GM21381 (cell line): ENCODE results near the gene PTGIR.

Experiments
- ATAC-seq: cut with Tn5 transposase; IDR thresholded peaks from one replicate; pipeline ENCODE4 v1.9.1; 2021; ENCODE audit warnings: mild to moderate bottlenecking, moderate library complexity; ENCODE audit not compliant: unreplicated experiment

The PTGIR gene

DNA sequence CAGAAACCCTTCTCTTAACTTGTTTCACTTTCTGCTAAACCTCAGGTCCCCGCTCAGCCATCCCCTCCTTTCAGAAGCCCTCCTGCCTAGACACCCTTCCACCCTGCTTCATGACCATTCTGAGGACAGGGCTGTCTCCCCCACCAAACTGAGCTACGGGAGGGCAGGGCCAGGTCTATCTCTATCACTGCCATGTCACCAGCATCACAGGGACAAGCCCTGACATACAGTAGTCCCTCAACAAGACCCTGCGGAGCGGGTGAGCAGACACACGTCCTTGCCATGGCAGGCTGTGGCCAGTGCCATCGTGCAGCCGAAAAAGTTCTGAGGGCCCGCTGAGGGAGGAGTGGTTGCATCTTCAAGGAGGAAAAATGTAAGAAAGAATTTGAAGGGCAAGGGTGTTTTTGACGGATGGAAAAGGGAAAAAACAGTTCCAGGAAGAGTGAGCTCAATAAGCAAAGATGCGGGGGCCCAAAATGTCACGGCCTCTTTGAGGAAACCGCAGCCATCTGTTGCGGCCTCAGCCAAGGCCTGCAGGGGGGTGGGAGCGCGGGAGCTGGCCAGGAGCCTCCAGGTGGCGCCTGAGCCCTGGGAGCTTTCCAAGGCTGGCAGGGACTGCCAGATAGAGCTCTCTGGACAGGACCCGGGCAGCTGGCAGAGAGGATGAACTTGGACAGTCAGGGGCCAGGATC lies 8.1 kb downstream of the PTGIR start:
- no peak for ATAC-seq

DNA sequence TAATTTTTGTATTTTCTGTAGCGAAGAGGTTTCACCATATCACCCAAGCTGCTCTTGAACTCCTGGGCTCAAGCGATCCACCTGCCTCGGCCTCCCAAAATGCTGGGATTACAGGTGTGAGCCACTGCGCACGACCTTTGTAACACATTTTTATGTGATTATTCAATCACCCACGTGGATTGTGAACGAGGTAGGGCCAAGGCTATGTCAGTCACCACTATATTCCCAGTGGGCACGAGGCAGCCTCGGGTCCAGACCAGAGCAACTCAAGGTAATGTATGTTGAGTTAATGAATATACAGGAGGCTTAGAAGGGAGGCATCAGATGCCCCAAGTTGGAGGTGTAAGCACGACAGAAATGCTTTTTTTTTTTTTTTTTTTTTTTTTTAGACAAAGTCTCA lies 8.9 kb downstream of the PTGIR start:
- no peak for ATAC-seq

DNA sequence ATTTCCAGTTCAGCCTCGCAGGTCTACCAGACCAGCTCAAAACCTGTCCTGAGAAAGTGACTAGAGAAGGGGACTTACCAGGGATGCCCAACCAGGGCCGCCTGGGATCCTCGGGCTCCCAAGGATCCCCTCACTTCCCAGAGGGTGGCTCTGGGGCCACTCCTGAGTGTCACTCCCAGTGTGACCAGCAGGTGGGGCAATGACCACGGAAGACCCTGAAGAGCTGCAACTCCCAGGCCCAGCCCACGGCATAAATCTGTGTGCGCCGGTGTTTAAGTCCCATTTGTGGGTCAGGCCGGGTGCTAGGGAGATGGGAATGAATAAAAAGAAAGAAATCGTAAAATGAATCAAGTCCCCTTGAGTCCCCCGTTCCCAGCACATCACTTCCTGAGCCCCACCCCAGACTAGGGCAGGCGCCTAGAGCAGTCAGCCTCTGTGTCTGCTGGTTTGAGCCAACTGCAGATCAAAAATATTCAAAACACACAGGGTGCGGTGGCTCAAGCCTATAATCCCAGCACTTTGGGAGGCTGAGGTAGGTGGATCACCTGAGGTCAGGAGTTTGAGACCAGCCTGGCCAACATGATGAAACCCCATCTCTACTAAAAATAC lies 10.7 kb downstream of the PTGIR start:
- ATAC-seq: no peak

DNA sequence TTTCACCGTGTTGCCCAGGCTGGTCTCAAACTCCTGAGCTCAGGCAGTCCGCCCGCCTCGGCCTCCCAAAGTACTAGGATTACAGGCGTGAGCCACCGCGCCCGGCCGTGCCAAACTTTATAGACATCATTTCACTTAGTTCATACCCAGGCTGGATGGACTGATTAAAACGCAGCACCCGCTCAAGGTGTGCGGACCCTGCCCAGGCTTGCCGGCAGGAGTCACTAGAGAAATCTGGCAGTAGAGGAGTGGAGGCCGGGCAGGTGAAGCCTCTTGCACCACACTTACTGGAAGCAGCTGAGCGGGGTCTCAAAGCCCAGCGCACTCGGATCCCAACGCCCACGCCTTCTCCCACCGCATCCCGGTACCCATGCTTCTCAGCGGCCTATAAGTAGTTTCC lies 11.4 kb downstream of the PTGIR start:
- ATAC-seq: no peak

DNA sequence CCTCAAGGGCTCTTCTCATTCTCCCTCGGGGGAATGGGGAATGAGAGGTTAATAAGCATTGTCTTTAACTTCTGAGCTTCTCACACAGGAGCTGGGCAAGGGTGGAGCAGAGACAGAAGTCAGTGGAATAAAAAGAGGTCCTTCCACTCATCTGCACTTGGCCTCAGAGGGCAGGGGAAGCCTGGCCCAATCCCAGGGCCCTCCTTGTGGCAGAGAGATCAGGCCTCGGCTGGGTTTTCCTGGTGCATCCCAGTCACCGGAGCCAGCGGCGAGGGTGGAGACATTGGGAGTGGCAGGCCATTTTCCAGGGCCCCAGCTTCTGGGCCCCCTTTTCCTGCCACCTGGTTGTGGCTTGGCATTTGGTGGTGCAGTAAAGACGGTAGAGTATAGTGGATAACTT lies 13.1 kb downstream of the PTGIR start:
- no peak for ATAC-seq

DNA sequence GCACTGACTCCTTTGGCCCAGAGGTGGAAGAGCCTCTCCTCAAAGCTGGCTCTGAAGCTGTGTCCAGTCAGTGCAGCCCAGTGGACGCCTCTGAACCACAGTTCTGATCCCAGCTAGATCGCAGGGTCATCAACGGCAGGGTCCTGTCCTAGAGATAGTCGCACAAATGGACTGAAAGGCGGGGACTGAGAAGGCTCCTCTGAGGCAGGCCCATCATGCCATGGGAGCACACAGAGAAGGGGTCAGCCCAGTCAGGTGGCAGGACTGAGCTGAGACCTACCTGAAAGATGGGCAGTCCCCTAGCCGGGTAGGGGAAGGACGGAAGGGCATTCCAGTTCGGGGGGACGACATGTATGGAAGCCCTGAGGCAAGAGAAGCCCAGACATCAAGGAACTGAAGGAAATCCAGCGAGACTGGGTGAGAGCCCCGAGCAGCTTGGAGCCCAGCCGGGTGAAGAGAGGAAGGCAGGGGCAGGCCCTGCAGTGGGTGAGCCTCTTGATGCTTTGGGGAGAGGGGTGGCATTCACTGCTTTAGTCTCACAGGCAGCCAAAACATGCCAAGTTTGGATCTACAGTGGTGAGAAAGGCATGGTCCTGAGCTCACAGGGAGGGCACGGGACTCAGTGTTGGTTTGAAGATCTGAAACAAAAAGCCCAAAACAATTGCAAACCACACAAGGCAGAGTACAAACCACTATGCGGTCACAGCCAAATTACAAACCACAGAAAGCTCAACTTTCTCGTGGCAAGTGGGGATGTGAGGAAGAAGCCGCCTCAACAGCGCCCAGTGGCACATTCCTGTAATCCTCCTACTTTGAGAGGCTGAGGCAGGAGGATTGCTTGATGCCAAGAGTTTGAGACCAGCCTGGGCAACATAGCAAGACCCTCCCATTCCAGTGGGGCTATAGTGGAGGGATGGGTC lies 13.8 kb downstream of the PTGIR start:
- no peak for ATAC-seq

DNA sequence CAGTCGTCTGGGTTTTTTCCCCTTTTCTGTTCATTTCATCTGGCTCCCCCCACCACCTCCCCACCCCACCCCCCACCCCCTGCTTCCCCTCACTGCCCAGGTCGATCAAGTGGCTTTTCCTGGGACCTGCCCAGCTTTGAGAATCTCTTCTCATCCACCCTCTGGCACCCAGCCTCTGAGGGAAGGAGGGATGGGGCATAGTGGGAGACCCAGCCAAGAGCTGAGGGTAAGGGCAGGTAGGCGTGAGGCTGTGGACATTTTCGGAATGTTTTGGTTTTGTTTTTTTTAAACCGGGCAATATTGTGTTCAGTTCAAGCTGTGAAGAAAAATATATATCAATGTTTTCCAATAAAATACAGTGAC lies 14.5 kb downstream of the PTGIR start:
- no peak for ATAC-seq

DNA sequence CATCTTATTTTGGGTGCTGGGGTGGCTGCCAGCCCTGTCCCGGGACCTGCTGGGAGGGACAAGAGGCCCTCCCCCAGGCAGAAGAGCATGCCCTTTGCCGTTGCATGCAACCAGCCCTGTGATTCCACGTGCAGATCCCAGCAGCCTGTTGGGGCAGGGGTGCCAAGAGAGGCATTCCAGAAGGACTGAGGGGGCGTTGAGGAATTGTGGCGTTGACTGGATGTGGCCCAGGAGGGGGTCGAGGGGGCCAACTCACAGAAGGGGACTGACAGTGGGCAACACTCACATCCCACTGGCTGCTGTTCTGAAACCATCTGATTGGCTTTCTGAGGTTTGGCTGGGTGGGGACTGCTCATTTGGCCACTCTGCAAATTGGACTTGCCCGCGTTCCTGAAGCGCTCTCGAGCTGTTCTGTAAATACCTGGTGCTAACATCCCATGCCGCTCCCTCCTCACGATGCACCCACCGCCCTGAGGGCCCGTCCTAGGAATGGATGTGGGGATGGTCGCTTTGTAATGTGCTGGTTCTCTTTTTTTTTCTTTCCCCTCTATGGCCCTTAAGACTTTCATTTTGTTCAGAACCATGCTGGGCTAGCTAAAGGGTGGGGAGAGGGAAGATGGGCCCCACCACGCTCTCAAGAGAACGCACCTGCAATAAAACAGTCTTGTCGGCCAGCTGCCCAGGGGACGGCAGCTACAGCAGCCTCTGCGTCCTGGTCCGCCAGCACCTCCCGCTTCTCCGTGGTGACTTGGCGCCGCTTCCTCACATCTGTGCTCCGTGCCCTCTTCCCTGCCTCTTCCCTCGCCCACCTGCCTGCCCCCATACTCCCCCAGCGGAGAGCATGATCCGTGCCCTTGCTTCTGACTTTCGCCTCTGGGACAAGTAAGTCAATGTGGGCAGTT lies 15.1 kb downstream of the PTGIR start:
- no peak for ATAC-seq

DNA sequence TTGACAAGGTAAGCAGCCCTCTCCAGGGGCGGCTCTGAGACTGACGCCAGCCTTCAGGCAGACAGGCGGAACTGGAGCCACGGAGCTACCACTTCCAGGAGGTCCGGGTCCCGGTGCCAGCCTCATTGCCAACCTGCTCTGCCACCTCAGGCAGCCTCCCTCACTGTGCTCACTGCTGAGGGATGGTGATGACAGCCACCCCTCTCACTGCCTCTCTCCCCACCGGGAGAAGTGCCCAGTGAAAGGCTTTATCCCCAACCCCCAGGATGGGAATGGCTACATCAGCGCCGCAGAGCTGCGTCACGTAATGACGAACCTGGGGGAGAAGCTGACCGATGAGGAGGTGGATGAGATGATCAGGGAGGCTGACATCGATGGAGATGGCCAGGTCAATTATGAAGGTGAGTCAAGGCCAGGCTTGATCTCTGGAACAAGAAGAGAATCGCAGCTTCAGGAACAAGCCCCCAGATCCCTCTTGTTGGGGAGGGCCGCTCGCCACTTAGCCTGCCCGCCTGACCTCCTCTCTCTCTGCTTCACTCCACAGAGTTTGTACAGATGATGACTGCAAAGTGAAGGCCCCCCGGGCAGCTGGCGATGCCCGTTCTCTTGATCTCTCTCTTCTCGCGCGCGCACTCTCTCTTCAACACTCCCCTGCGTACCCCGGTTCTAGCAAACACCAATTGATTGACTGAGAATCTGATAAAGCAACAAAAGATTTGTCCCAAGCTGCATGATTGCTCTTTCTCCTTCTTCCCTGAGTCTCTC lies 16.1 kb downstream of the PTGIR start:
- no peak for ATAC-seq

DNA sequence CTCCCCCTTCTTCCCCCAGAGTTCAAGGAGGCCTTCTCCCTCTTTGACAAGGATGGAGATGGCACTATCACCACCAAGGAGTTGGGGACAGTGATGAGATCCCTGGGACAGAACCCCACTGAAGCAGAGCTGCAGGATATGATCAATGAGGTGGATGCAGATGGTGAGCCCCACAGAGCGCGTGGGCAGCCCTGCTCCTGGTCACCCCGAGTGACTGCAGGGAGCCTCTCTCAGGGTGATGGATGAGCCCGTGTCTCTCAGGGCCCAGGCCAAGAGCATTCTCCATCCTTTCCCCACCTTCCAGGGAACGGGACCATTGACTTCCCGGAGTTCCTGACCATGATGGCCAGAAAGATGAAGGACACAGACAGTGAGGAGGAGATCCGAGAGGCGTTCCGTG lies 16.7 kb downstream of the PTGIR start:
- no peak for ATAC-seq

DNA sequence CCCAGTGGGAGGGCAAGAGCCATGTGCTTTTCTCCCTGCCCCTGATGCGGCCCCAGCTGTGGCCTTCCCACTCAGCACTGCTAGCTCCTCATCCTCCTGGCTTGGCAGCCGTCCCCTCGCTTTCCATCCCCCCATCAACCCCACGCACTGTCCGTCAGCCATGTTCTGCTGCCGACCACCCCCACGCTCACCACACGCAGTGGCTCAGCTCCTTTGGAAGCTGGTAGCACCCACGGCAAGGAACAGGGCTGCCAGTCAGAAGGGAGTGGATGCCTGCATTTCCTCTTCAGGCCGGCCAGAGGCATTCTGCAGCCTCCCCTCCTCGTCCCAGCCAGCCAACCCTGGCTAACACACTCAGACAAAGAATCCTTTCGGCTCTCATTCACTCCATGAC lies 17.4 kb downstream of the PTGIR start:
- no peak for ATAC-seq

DNA sequence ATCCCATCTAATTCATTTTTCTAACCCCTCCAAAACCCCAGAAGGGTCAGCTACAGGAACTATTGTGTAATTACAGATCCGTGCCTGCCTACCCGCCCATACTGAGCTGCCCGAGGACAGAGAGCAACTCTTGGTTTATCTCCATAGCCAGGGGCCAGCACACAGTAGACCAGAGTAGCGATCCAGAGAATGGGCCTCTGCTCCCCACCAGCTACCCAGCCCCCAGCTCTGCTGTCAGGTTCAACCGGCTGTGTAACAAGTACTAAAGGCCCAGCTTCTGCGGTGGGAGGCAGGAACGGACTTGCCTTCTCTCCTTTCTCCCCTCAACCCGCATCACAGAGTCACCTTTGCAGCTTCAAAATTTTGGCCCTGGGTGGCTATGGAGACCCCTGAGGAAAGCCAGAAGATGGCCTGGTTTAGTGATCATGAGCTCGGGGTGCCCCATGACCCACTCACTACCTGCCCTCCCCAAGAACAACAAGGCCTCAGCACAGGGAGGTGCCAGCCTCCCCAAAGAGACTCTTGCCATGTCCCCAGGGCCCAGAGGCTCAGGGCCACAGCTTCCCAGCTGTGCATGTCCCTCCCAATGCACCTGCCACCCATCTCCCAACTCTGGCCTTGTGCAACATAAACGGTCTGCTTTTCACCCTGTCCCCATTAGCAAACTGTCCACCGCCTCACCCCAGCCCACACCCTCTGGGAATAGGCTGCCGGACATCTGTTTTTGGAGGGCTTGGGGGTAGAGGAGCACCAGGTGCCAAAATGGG lies 18.0 kb downstream of the PTGIR start:
- ATAC-seq: no peak

DNA sequence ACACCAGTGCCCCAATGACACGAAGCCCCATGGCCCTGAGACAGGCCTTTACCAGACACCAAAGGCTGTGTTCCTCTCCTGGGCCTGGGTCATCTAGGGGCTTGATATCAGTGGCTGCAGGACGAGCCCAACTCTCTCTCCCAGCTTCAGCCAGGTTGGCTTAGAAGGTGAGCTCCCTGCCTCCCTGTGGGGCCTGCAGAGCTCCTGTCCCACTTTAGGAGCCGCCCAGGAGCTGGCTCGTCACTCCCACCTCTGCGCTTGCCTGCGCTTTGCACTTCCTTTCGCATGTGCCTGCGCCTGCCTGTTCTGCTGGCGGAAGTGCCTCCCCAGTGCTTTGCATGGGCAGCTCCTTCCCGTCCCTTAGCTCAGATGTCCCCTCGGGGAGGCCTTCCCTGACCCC lies 18.9 kb downstream of the PTGIR start:
- no peak for ATAC-seq

DNA sequence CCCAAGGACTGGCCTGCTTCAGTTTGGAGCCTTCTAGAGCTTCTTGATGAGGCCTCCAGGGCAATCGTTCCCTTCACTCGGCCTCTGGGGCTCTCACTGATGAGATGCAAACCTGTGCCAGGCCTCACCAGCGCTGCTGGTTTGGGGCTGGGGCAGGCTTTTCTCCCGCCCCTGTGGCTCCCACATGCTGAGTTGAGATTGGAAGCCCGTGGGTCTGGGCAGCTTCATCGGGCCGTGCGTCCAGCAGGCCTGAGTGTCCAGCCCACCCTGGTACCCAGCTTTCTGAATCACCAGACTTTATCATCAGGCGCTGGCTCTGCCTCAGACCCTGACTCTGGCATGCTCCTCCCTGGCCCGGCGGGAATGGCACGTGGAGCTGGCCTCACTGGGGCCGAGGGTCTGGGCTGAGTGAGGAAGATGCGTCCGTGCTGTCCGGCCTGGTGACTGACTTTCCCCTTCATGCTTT lies 19.5 kb downstream of the PTGIR start:
- ATAC-seq: no peak

DNA sequence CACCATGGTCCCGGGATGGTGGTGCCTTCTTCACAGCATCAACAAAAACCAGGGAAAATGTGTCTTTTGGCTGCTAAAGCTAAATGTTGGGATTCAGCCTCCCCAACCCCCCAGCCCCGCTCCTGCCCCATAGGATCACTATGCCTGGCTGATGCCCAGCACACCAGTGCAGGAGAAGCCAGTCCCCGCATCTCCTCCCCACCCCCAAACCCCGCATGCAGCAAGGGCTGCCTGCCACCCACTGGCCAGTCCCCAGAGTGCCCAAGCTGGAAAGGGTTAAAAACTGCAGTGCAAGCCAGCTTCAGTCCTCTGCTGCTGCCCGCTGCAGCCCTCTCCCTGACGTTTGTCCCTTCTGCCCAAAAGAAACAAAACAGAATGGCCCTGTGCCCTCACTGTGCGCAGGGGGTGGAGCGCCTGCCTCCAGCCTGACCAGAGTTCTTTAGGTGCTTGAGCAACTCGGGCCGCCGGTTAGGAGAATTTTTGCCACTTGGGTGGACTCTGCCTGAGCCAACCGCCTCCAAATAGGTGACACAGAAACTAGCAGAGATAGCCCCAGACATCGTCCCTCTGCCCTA lies 20.0 kb downstream of the PTGIR start:
- ATAC-seq: no peak

DNA sequence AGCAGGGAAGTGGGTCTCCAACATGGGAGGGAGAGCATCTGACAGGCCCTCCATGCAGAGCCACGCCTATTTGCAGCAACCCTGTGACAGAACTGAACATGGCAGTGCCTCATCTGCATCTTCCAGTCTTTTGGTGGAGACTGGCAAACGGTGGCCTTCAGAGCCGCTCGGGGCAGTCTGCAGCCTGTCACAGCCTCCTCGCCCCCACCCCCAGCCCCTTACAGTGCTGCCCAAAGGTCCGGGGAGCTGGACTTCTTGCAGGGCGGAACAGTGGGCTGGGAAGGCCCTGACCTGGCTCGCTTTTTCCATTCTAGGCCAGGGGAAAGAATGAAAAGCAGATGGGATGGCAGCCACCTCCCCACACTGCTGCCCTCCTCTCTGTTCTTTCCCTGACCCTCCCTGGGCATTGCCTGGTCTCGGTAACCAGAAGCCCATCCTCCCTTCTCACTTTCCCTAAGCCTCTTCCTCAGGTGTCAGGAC lies 21.1 kb downstream of the PTGIR start:
- ATAC-seq: no peak

DNA sequence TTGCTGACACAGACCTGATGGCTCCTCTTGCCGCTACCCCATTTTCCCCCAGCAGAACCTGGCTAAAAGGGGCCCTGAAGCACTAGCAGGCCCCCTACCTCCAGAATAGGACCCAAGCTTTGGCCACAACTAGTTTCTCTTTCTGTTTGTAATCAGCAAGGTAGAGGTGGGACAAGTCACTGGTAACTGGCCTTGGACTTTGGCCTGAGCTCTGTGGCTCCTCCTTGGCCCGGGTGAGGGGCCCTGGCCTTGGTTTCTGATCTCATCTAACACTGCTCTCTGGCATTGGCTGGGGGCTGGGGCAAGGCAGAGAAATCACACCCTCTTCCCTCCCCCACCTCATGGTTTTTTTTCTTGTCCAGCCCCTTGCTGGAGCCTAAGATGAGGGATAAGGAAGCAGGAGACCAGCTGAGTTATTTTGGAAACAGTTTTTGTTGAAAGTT lies 21.7 kb downstream of the PTGIR start:
- no peak for ATAC-seq

DNA sequence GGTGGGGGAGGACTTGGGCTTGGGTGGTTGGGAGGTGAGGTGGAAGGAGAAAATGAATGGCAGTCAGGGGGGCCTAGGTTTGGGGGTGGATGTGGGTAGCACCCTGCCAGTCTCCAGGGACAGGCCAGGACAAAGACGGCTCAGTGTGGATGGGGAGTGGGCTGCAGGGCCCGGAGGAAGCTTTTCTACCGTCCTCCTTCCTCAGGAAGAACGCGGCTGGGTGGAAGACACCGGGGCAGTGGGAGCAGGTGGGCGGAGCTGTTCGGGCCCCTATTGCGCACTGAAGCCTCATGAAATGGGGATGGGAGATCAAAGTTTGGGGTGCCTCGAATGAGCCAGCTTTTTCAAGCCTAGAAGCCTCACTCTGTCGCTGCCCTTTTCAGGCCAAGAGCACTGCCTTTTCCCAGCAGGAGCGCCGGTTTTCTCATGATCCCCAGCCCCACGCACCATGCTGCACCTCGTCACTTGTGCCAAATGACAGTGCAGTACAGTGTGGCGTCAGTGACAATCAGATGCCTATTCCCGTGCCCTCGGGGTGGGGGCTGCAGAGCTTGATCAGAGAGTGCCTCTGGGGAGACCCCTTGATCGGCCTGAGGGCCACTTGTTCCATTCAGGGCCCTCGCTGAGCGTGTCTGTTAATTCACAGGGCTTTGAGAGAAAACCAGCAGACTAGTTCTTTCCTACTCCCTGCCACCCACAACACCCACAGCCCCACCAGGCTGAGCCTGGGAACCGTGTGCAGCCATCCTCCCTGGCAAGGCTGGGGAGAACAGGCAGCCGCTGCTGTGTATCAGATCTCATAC lies 22.3 kb downstream of the PTGIR start:
- no peak for ATAC-seq
